Neural progenitor cell (in vitro differentiated cells): Measurements from ENCODE around the gene MPP2. TPM values are rescaled to one million over a fixed set of nuclear protein-coding genes. Genes with fewer than 3 reads are reported as not detected.

ENCODE experiments used
- DNase-seq: peaks from one replicate; pipeline ENCODE4 v3.0.0-alpha.2; 2016; ENCODE audit warnings: low spot score
- H2AFZ ChIP-seq: fragments of 200-600 bp; sonication (generic); replicated peaks from 2 replicates; pipeline ENCODE4 v1.6.1; 2016; ENCODE audit warnings: antibody characterized with exemption
- H3F3A ChIP-seq: fragments of 200-600 bp; sonication (generic); 2 replicates; pipeline ENCODE4 v1.6.1; 2016; ENCODE audit warnings: antibody characterized with exemption, low read depth
- H3K27ac ChIP-seq: fragments of 200-600 bp; sonication (generic); 2 replicates; pipeline ENCODE4 v1.5.1; 2016; ENCODE audit warnings: mild to moderate bottlenecking
- H3K27me3 ChIP-seq: fragments of 200-600 bp; sonication (generic); 2 replicates; pipeline ENCODE4 v1.6.1; 2016; ENCODE audit warnings: mild to moderate bottlenecking, moderate library complexity
- H3K36me3 ChIP-seq: fragments of 200-600 bp; sonication (generic); 2 replicates; pipeline ENCODE4 v1.5.1; 2016
- H3K4me1 ChIP-seq: fragments of 200-600 bp; sonication (generic); 2 replicates; pipeline ENCODE4 v1.6.1; 2016; ENCODE audit warnings: mixed run types
- H3K4me2 ChIP-seq: fragments of 200-600 bp; sonication (generic); 2 replicates; pipeline ENCODE4 v1.6.1; 2016
- H3K4me3 ChIP-seq: fragments of 200-600 bp; sonication (generic); 2 replicates; pipeline ENCODE4 v1.5.1; 2016
- H3K79me2 ChIP-seq: fragments of 200-600 bp; sonication (generic); 2 replicates; pipeline ENCODE4 v1.6.1; 2016; ENCODE audit warnings: low read depth
- H3K9ac ChIP-seq: fragments of 200-600 bp; sonication (generic); 2 replicates; pipeline ENCODE4 v1.6.1; 2016
- H3K9me3 ChIP-seq: fragments of 200-600 bp; sonication (generic); 2 replicates; pipeline ENCODE4 v1.5.1; 2016; ENCODE audit warnings: low read depth
- H4K20me1 ChIP-seq: fragments of 200-600 bp; sonication (generic); 2 replicates; pipeline ENCODE4 v1.6.1; 2016; ENCODE audit warnings: low read depth
- H3K27ac Mint-ChIP-seq: 3 replicates; pipeline ENCODE4 v1.8.0; 2021; ENCODE audit warnings: mixed read lengths
- H3K27me3 Mint-ChIP-seq: 2 replicates; pipeline ENCODE4 v1.8.0; 2022; ENCODE audit warnings: low read depth, mild to moderate bottlenecking, inconsistent platforms, moderate library complexity, mixed read lengths; ENCODE audit not compliant: insufficient read depth
- H3K36me3 Mint-ChIP-seq: 3 replicates; pipeline ENCODE4 v1.8.0; 2021; ENCODE audit warnings: mixed read lengths
- H3K4me1 Mint-ChIP-seq: 3 replicates; pipeline ENCODE4 v1.8.0; 2021; ENCODE audit warnings: mixed read lengths
- H3K4me3 Mint-ChIP-seq: 3 replicates; pipeline ENCODE4 v1.8.0; 2021; ENCODE audit warnings: mild to moderate bottlenecking, moderate library complexity, mixed read lengths
- H3K9me3 Mint-ChIP-seq: 3 replicates; pipeline ENCODE4 v1.8.0; 2020; ENCODE audit warnings: mixed read lengths
- CTCF ChIP-seq: fragments of 200-600 bp; sonication (generic); IDR thresholded peaks from 2 replicates; pipeline ENCODE4 v1.5.1; 2017; ENCODE audit warnings: antibody characterized with exemption, mild to moderate bottlenecking
- EZH2 ChIP-seq: fragments of 200-600 bp; sonication (generic); IDR thresholded peaks from 2 replicates; pipeline ENCODE4 v1.6.1; 2017; ENCODE audit warnings: antibody characterized with exemption, mild to moderate bottlenecking, moderate library complexity
- EZH2phosphoT487 ChIP-seq: fragments of 200-600 bp; sonication (generic); IDR thresholded peaks from 2 replicates; pipeline ENCODE4 v1.6.1; 2017; ENCODE audit warnings: antibody characterized with exemption
- total RNA-seq: library from RNA; depleted of rRNA; stranded (reverse); fragments of >200 nt; gene quantifications from 2 replicates; pipeline ENCODE4 v1.2.3, GENCODE V29; 2015; ENCODE audit warnings: low replicate concordance

The MPP2 gene
- total RNA-seq, 1 donor from 2014 or later: 7.8 TPM

- Mint-ChIP-seq H3K4me3 (no peak overlapping the region), H3K27ac (no peak overlapping the region), H3K9me3 (no peaks in the 10 kb centered on the region), H3K36me3 (peaks cover 2% of the 10 kb centered on the region), H3K27me3 (peaks cover 7% of the 10 kb centered on the region), H3K4me1 (peaks cover 27% of the 10 kb centered on the region)
- TF ChIP-seq CTCF (no peak), EZH2phosphoT487 (no peak), EZH2 (no peak)
- H2AFZ ChIP-seq: peak overlapping the region; percentile 68
- H3K4me3 ChIP-seq: no peak overlapping the region
- DNase-seq: no peak
- peaks cover 9% of the 10 kb centered on the region for H3K4me1 ChIP-seq
- no peaks in the 10 kb centered on the region for H3K36me3 ChIP-seq
- H4K20me1 ChIP-seq: no peaks in the 10 kb centered on the region
- peak overlapping the region; percentile 27 for H3K4me2 ChIP-seq
- H3F3A ChIP-seq: no peaks in the 10 kb centered on the region
- peaks cover 39% of the 10 kb centered on the region for H3K27me3 ChIP-seq
- no peak overlapping the region for H3K27ac ChIP-seq
- H3K9me3 ChIP-seq: no peaks in the 10 kb centered on the region
- no peak overlapping the region for H3K9ac ChIP-seq
- H3K79me2 ChIP-seq: no peaks in the 10 kb centered on the region
Measured at GRCh38 chr17:43935926-43936261, 28.6 kb upstream of the MPP2 start.

GRCh38 chr17:43935204-43935925, 28.0 kb upstream of the MPP2 start:
- Mint-ChIP-seq H3K27me3 (peaks cover 7% of the 10 kb centered on the region), H3K9me3 (no peaks in the 10 kb centered on the region), H3K4me3 (no peak overlapping the region), H3K27ac (no peak overlapping the region), H3K36me3 (peaks cover 2% of the 10 kb centered on the region), H3K4me1 (peaks cover 27% of the 10 kb centered on the region)
- no peak overlapping the region for H3K4me3 ChIP-seq
- H3K79me2 ChIP-seq: no peaks in the 10 kb centered on the region
- peak overlapping the region; percentile 68 for H2AFZ ChIP-seq
- no peak for DNase-seq
- peaks cover 39% of the 10 kb centered on the region for H3K27me3 ChIP-seq
- no peaks in the 10 kb centered on the region for H3F3A ChIP-seq
- peak overlapping the region; percentile 27 for H3K4me2 ChIP-seq
- H3K9ac ChIP-seq: no peak overlapping the region
- H3K9me3 ChIP-seq: no peaks in the 10 kb centered on the region
- peaks cover 9% of the 10 kb centered on the region for H3K4me1 ChIP-seq
- no peak overlapping the region for H3K27ac ChIP-seq
- TF ChIP-seq EZH2 (no peak), CTCF (no peak), EZH2phosphoT487 (no peak)
- no peaks in the 10 kb centered on the region for H4K20me1 ChIP-seq
- no peaks in the 10 kb centered on the region for H3K36me3 ChIP-seq

- H3K36me3 Mint-ChIP-seq: peaks cover 2% of the 10 kb centered on the region
- Histone ChIP-seq H3K27ac (no peak overlapping the region), H3K9ac (no peak overlapping the region), H3K27me3 (peaks cover 35% of the 10 kb centered on the region), H4K20me1 (no peaks in the 10 kb centered on the region), H3F3A (no peaks in the 10 kb centered on the region), H3K79me2 (no peaks in the 10 kb centered on the region), H2AFZ (no peak overlapping the region), H3K9me3 (no peaks in the 10 kb centered on the region), H3K4me1 (peaks cover 11% of the 10 kb centered on the region), H3K4me2 (no peak overlapping the region), H3K4me3 (no peak overlapping the region), H3K36me3 (no peaks in the 10 kb centered on the region)
- no peaks in the 10 kb centered on the region for H3K9me3 Mint-ChIP-seq
- H3K4me1 Mint-ChIP-seq: peaks cover 18% of the 10 kb centered on the region
- no peak overlapping the region for H3K4me3 Mint-ChIP-seq
- DNase-seq: no peak
- peaks cover 13% of the 10 kb centered on the region for H3K27me3 Mint-ChIP-seq
- TF ChIP-seq EZH2phosphoT487 (no peak), CTCF (no peak)
- no peak overlapping the region for H3K27ac Mint-ChIP-seq
Measured at GRCh38 chr17:43932923-43933322, 25.6 kb upstream of the MPP2 start.
